ENCODE measurements around the gene GAREM1.

GAREM1 gene

DNA sequence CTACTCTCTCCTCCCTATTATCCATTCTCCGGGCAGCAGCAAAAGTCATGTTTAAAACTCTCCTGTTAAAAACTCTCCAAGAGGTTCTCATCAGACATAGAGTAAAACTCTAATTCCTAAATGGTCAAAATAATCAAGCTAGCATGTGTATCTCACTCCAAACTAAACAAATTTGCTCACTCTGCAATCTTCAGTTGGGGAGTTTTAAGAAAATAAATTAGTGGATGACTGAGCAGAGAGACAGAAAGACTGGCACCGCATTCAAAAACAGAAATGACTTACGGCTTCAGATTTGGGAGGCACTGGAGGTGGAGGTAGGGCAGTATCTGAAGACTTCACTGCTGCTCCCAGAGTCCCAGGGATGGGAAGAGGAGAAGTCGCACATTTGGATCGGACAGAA lies 183.9 kb downstream of the GAREM1 start:
- no peak for DNase-seq

DNA sequence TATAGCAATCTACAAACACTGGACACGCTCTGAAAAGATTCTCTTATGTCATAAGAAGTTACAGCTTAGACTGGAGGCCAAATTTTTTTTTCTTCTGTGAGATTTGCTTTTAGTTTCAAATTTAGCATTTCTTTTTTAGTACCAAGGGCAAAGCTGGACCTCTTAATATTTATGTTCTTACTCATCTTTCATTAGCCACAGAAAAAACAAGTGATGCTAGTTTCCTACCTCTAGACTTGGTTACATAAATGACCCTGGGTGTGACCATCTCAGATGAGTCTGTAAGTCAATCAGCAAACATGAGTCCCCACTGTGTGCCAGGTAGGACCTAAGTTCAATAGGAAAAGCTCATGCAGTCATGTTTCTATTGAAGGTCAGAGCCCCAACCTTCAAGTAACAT lies 186.4 kb downstream of the GAREM1 start:
- DNase-seq, result no peak

DNA sequence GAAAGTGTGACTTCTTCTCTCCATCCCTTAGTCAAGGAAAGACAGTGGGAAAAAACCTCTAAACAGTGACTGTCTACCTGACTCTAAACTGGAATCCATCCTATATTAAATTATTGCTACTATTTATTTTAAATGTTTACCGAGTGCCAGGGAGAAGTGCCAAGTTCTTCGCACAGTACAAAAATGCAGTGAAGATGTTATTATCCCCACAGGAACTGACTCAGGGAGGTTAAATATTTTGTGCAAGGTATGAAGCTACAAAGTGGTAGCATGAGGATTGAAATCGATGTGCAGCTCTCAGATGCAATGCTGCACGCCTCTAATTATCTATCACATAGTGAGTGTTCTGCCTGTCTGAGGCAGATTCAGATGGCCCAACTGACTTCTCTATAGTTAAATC lies 189.8 kb downstream of the GAREM1 start:
- no peak for DNase-seq

DNA sequence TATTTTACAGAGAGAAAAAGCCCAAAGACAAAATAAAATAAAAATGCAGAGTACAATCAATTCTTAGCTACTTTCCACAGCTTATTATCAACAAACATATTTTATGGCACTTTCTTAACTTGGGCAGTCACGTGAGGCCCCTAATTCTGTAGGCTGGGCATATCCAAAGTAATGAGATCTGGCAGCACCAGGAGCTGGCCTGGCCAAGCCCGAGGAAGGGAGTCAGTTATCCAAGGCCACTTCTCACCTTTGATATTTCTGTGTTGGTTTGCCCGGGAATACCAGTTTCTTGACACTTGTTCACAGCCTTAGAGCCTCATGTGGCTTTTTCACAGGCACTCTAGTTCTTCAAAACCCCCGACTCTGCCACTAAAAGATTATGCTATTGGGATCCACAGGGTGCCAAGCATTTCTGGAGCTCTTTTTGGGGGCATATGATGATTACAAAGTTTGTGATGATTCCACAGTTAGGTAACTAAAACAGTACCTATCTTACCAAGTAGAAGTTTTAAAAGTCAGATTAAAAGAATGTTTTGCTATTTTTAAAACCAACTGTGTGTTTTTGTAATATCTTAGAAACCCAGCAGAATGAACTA lies 190.4 kb downstream of the GAREM1 start:
- no peak for DNase-seq

GRCh38 chr18:32278177-32278799 lies 192.4 kb downstream of the GAREM1 start:
- DNase-seq, result no peak

DNA sequence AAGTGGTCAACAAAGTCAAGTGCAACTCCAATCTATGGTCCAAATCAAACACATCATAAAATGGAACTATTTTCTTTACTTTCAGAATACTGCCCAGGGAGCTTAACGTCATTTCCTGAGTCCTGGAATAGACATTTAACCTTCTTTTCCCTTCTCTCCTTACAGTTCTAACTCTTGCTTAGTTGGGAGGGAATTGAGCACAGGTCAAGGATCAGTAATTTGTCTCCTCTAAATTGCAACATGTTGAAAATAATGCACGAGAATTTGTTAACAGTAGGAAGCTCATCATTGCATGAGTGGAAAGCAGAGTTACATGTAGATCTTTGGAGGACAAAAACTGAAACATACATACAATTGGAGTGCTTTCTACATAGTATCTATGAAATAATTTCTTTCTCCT lies 193.1 kb downstream of the GAREM1 start:
- peak; percentile 10 for DNase-seq

- DNase-seq, result no peak
These were observed 193.8 kb downstream of the GAREM1 start for GRCh38 chr18:32276906-32277305.

- no peak for DNase-seq
These were observed 194.4 kb downstream of the GAREM1 start for GRCh38 chr18:32276256-32276655.

- DNase-seq, result no peak
These were observed 195.5 kb downstream of the GAREM1 start for GRCh38 chr18:32275221-32275620.

DNA sequence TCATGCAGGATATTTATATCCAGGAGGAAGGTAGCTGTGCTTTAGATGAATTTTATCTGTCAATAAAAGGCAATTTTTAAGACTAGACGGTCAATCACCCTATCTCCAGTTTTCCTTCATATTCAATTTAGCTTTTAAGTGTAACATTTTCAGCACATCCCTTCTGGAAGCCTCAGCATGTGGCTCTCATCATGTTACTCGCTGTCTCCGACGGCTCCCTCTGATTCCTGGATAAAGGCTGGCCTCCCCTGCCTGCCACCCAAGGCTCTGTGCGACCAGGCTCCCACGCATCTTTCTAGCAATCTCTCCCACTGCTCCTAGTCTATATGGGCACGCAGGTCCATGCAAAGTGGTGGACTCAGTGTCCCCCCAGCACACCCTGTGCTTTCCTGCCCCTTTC lies 196.4 kb downstream of the GAREM1 start:
- no peak for DNase-seq

GRCh38 chr18:32271672-32272208 lies 198.9 kb downstream of the GAREM1 start:
- no peak for DNase-seq

DNA sequence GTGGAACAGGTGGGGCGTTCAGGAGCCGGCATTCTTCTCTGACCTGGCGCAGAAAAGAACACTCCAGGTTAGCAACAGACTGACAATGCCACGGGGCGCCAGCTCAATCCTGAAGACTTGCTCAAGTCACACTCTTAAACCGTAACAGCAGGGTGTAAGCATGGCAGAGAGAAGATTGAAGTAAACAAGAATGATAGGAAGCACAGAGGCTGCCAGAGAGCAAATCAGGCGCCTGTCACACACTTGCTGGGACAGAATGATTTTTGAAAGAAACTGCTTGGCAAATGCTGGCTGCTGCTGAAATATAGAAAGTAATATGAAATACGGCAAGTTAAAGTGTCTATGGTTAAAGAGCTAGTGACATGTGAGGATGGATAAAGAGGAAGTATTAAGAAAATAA lies 200.3 kb downstream of the GAREM1 start:
- DNase-seq, result no peak

DNA sequence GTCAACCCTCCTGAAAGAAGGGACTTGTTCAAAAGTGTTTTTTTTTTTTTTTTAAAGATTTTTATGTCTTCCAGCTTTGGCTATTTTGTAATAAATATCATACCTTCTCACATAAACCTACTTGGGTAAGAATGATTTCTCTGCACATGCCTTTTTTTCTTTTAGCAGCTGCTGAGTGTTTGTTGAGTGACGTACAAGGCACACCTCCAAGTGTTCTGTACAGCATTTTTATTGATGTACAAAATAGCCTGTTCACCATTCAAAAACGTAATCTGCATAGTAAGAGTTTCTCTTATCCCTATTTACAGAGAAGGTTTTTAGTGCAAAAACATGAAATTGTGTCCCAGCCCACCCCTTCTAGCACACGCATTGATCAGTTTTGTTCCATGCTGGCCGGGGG lies 203.2 kb downstream of the GAREM1 start:
- no peak for DNase-seq

GRCh38 chr18:32264401-32264800 lies 206.3 kb downstream of the GAREM1 start:
- DNase-seq, result no peak

GRCh38 chr18:32262092-32262491 lies 208.6 kb downstream of the GAREM1 start:
- no peak for DNase-seq

GRCh38 chr18:32261003-32261402 lies 209.7 kb downstream of the GAREM1 start:
- no peak for DNase-seq

GRCh38 chr18:32259553-32259952 lies 211.1 kb downstream of the GAREM1 start:
- no peak for DNase-seq

GRCh38 chr18:32258558-32259204 lies 212.0 kb downstream of the GAREM1 start:
- no peak for DNase-seq

- DNase-seq, result no peak
These were observed 212.5 kb downstream of the GAREM1 start for GRCh38 chr18:32258148-32258547.

- DNase-seq, result no peak
These were observed 213.4 kb downstream of the GAREM1 start for GRCh38 chr18:32257084-32257785.

- DNase-seq, result no peak
These were observed 215.1 kb downstream of the GAREM1 start for GRCh38 chr18:32255570-32255969.

DNA sequence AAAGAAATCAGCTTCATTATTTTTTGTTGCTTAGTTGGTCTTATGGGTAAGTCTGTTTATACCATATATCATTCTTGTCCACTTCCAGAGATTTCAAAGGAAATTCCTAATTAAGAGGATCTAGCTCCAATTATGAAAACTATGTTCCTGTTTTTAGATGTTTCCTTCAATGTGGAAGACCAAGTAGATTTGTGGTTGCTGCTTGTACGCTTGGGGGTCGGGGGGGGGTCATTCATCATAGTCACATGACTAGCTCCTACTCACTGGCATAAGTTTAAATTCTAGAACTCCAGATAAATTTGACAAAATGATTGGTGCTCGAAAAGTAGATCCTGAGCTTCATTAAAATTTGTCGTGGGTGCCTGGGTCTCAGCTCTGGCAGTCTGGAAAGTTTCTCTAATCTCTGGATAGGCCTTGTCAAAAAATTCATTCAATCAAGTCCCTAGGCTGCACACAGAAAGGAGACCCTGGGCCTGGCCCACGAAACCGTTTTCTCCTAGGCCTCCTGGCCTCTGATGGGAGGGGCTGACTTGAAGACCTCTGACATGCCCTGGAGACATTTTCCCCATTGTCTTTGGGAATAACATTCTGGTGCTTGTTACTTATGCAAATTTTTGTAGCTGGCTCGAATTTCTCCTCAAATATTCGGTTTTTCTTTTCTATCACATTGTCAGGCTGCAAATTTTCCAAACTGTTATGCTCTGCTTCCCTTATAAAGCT lies 218.4 kb downstream of the GAREM1 start:
- DNase-seq, result no peak

DNA sequence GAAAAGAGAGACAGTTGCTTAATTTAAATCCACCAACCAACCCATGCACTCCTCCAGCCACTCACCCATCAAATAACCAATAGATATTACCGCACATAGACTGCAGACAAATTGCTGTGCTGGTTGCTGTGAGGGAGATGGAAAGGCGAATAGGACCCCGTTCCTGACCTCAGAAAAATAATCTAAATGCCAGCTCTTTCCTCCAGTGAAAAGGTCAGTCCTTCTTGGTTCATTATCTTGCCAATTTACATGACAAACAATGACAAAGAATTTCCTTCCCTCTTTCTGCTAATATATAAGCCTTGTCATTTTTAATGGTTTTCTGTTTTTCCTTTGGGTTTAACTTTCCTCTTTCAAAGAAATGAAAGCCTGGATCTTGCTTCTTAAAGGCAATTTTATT lies 219.2 kb downstream of the GAREM1 start:
- DNase-seq, result no peak
